A549 (cell line): ENCODE measurements around the gene GSTO1.

Source experiments
- BHLHE40 ChIP-seq: IDR thresholded peaks from 2 replicates; pipeline ENCODE4 v1.6.1; 2012; ENCODE audit warnings: low read depth, low read length, inconsistent platforms
- CHD2 ChIP-seq: fragments of 150-350 bp; IDR thresholded peaks from 2 replicates; pipeline ENCODE4 v1.6.1; 2014; ENCODE audit warnings: low read length; ENCODE audit not compliant: partially characterized antibody
- EHF ChIP-seq: fragments of 250-450 bp; sonication (Bioruptor Pico); IDR thresholded peaks from 2 replicates; pipeline ENCODE4 v1.5.0; 2020; ENCODE audit warnings: mild to moderate bottlenecking
- FOSL2 ChIP-seq, 2 experiments: fragments of 450-650 bp in 1 of 2; fragments of >200 bp in 1 of 2; sonication (Bioruptor Twin) in 1 of 2; formaldehyde crosslinking; IDR thresholded peaks; 2 replicates each; pipeline versions ENCODE4 v1.5.0 to v1.6.1; 2016 to 2020; ENCODE audit warnings: mild to moderate bottlenecking in 1 of 2, moderate library complexity in 1 of 2
- HES2 ChIP-seq: fragments of >200 bp; sonication (Bioruptor Twin); formaldehyde crosslinking; IDR thresholded peaks from 2 replicates; pipeline ENCODE4 v1.6.1; 2016
- MAX ChIP-seq: IDR thresholded peaks from 2 replicates; pipeline ENCODE4 v1.6.1; 2012
- MYC ChIP-seq: IDR thresholded peaks from 2 replicates; pipeline ENCODE4 v1.6.1; 2012; ENCODE audit warnings: mild to moderate bottlenecking, inconsistent platforms, low read length, improper control_type of control experiment, borderline replicate concordance
- POLR2A ChIP-seq: IDR thresholded peaks from 2 replicates; pipeline ENCODE4 v1.6.1; 2012; ENCODE audit warnings: mild to moderate bottlenecking, low read length
- RCOR1 ChIP-seq: fragments of 150-350 bp; IDR thresholded peaks from 2 replicates; pipeline ENCODE4 v1.6.1; 2014; ENCODE audit warnings: antibody characterized with exemption, low read length, low read depth
- RNF2 ChIP-seq: fragments of 200-600 bp; sonication (generic); IDR thresholded peaks from 2 replicates; pipeline ENCODE4 v1.6.1; 2016; ENCODE audit warnings: low read depth, mild to moderate bottlenecking, antibody characterized with exemption, moderate library complexity, borderline replicate concordance
- SMC3 ChIP-seq: fragments of >200 bp; sonication (Bioruptor Twin); formaldehyde crosslinking; IDR thresholded peaks from 3 replicates; pipeline ENCODE4 v1.6.1; 2018; ENCODE audit warnings: inconsistent platforms
- USF2 ChIP-seq: fragments of 450-650 bp; IDR thresholded peaks from 2 replicates; pipeline ENCODE4 v1.6.1; 2014; ENCODE audit warnings: antibody characterized with exemption
- TF ChIP-seq, protein P1 (sequence below): fragments of >200 bp; sonication (Bioruptor Twin); formaldehyde crosslinking; IDR thresholded peaks from 3 replicates; pipeline ENCODE4 v1.5.1; 2016
- TF ChIP-seq, protein P2 (sequence below): fragments of 200-600 bp; sonication (generic); IDR thresholded peaks from 2 replicates; pipeline ENCODE4 v1.6.1; 2016; ENCODE audit warnings: antibody characterized with exemption, mild to moderate bottlenecking, moderate library complexity

GRCh38 chr10:104286939-104287338 lies 32.2 kb downstream of the GSTO1 start:
- TF ChIP-seq, protein P1, sequence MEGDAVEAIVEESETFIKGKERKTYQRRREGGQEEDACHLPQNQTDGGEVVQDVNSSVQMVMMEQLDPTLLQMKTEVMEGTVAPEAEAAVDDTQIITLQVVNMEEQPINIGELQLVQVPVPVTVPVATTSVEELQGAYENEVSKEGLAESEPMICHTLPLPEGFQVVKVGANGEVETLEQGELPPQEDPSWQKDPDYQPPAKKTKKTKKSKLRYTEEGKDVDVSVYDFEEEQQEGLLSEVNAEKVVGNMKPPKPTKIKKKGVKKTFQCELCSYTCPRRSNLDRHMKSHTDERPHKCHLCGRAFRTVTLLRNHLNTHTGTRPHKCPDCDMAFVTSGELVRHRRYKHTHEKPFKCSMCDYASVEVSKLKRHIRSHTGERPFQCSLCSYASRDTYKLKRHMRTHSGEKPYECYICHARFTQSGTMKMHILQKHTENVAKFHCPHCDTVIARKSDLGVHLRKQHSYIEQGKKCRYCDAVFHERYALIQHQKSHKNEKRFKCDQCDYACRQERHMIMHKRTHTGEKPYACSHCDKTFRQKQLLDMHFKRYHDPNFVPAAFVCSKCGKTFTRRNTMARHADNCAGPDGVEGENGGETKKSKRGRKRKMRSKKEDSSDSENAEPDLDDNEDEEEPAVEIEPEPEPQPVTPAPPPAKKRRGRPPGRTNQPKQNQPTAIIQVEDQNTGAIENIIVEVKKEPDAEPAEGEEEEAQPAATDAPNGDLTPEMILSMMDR: no peak
- TF ChIP-seq POLR2A (no peak), EHF (CRISPR knock-in tag) (no peak), CHD2 (no peak), MAX (no peak), SMC3 (no peak), FOSL2 (IDR thresholded peaks at IDR 0.05) (no peak), FOSL2 (CRISPR knock-in tag; IDR thresholded peaks at IDR 0.05) (no peak), MYC (no peak), RCOR1 (no peak), BHLHE40 (no peak), USF2 (no peak), HES2 (no peak), RNF2 (no peak)
- TF ChIP-seq, protein P2, sequence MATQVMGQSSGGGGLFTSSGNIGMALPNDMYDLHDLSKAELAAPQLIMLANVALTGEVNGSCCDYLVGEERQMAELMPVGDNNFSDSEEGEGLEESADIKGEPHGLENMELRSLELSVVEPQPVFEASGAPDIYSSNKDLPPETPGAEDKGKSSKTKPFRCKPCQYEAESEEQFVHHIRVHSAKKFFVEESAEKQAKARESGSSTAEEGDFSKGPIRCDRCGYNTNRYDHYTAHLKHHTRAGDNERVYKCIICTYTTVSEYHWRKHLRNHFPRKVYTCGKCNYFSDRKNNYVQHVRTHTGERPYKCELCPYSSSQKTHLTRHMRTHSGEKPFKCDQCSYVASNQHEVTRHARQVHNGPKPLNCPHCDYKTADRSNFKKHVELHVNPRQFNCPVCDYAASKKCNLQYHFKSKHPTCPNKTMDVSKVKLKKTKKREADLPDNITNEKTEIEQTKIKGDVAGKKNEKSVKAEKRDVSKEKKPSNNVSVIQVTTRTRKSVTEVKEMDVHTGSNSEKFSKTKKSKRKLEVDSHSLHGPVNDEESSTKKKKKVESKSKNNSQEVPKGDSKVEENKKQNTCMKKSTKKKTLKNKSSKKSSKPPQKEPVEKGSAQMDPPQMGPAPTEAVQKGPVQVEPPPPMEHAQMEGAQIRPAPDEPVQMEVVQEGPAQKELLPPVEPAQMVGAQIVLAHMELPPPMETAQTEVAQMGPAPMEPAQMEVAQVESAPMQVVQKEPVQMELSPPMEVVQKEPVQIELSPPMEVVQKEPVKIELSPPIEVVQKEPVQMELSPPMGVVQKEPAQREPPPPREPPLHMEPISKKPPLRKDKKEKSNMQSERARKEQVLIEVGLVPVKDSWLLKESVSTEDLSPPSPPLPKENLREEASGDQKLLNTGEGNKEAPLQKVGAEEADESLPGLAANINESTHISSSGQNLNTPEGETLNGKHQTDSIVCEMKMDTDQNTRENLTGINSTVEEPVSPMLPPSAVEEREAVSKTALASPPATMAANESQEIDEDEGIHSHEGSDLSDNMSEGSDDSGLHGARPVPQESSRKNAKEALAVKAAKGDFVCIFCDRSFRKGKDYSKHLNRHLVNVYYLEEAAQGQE: no peak
